VCaP (cell line): ENCODE data around the gene TRPT1.

Experiments
- H3K27ac ChIP-seq: fragments of 450-650 bp; 2 replicates; pipeline ENCODE4 v1.5.1; 2017
- CTCF ChIP-seq: fragments of 450-650 bp; conservative IDR thresholded peaks from 2 replicates; pipeline ENCODE4 v1.5.1; 2017; ENCODE audit warnings: mild to moderate bottlenecking, moderate library complexity

Gene TRPT1

GRCh38 chr11:64185175-64185692, 40.8 kb downstream of the TRPT1 start:
- TF ChIP-seq CTCF, result no peak; the same call in 1 of the 2 replicates
- no peak overlapping the region for H3K27ac ChIP-seq

GRCh38 chr11:64183890-64184289, 42.1 kb downstream of the TRPT1 start:
- no peak overlapping the region for H3K27ac ChIP-seq
- no peak for TF ChIP-seq CTCF

GRCh38 chr11:64181506-64182411, 44.2 kb downstream of the TRPT1 start:
- TF ChIP-seq CTCF, result no peak
- H3K27ac ChIP-seq, result peak overlapping the region; percentile 15

GRCh38 chr11:64180891-64181290, 45.1 kb downstream of the TRPT1 start:
- no peak for TF ChIP-seq CTCF

GRCh38 chr11:64178951-64179639, 46.9 kb downstream of the TRPT1 start:
- H3K27ac ChIP-seq, result no peak overlapping the region

More at GRCh38 chr11:64180891-64181290, 45.1 kb downstream of the TRPT1 start:
- peak overlapping the region; percentile 15; the same call in 1 of the 2 replicates for H3K27ac ChIP-seq

GRCh38 chr11:64178203-64178602, 47.8 kb downstream of the TRPT1 start:
- no peak overlapping the region for H3K27ac ChIP-seq
- TF ChIP-seq CTCF, result no peak

More at GRCh38 chr11:64178951-64179639, 46.9 kb downstream of the TRPT1 start:
- no peak for TF ChIP-seq CTCF

GRCh38 chr11:64176751-64177150, 49.2 kb downstream of the TRPT1 start:
- no peak overlapping the region for H3K27ac ChIP-seq
- TF ChIP-seq CTCF, result no peak
